HepG2 (cell line): ENCODE measurements around the gene FXYD6.

Source experiments
- CEBPB ChIP-seq: IDR thresholded peaks from 2 replicates; pipeline ENCODE4 v1.6.1; 2011; ENCODE audit warnings: low read depth, low read length, improper control_type of control experiment, borderline replicate concordance
- ISL2 ChIP-seq: sonication (generic); formaldehyde crosslinking; IDR thresholded peaks from 2 replicates; pipeline ENCODE4 v1.5.0; 2020; ENCODE audit warnings: missing genetic modification reagents
- KAT2B ChIP-seq: fragments of 150-350 bp; IDR thresholded peaks from 2 replicates; pipeline ENCODE4 v1.6.1; 2014; ENCODE audit warnings: low read depth, low read length, borderline replicate concordance
- POLR2A ChIP-seq, 2 experiments: IDR thresholded peaks; 2 replicates each; pipeline ENCODE4 v1.6.1; 2011; ENCODE audit warnings: low read depth in 2 of 2, low read length in 2 of 2, mild to moderate bottlenecking in 1 of 2, moderate library complexity in 1 of 2; ENCODE audit not compliant: insufficient read depth in 1 of 2
- POLR2AphosphoS2 ChIP-seq: IDR thresholded peaks from 2 replicates; pipeline ENCODE4 v1.6.1; 2011; ENCODE audit warnings: low read depth, low read length, improper control_type of control experiment
- POLR2AphosphoS5 ChIP-seq: IDR thresholded peaks from 2 replicates; pipeline ENCODE4 v1.6.1; 2012; ENCODE audit warnings: low read depth, low read length
- SRSF9 ChIP-seq: fragments of 200-400 bp; formaldehyde crosslinking; IDR thresholded peaks from 2 replicates; pipeline ENCODE4 v1.6.1; 2018; ENCODE audit warnings: borderline replicate concordance, mild to moderate bottlenecking, low read depth, low read length; ENCODE audit not compliant: insufficient read depth, poor library complexity, severe bottlenecking
- ZNF263 ChIP-seq: sonication (generic); formaldehyde crosslinking; IDR thresholded peaks from 2 replicates; pipeline ENCODE4 v1.4.0; 2020; ENCODE audit warnings: missing genetic modification reagents
- TF ChIP-seq, protein P1 (sequence below): IDR thresholded peaks from 2 replicates; pipeline ENCODE4 v1.6.1; 2018; ENCODE audit warnings: missing genetic modification reagents, mild to moderate bottlenecking, missing compliant biosample characterization
- TF ChIP-seq, protein P2 (sequence below): sonication (generic); formaldehyde crosslinking; IDR thresholded peaks from 2 replicates; pipeline ENCODE4 v1.5.0; 2020; ENCODE audit warnings: missing genetic modification reagents

DNA sequence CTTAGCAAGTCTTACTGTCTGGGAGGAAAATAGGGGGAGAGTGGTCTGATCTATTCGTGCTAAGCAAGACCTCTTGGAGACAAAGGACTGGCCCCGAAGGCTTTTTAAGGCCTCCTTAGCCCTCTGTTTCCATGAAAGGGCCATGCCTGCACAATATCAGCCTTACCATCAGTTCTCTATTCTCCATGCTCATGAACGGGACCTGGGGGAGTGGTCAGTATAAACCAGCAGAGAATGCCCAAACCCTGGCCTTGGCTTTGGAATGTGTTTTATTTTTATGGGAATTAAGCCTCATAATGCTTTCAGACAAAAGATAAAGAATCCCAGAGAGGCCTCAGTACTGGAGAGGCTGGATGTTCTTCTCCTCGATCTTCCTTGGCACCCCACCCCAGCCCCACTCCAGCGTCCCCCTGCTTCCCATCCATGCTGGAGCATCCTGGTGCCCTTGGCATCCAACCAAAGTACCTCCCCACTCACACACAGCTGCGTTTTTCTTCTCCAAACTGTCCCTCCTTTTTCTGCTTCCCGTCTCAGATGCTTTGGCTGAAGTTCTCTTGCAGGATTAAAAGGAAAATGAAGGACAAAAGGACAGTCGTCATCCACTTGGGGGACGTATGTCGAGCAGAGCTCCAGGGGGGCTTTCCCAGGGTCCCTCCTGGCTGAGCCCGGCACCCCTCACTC, 18.6 kb downstream of the FXYD6 start:
- TF ChIP-seq ZNF263 (CRISPR knock-in tag) (no peak), ISL2 (CRISPR knock-in tag) (no peak), POLR2AphosphoS5 (no peak), SRSF9 (no peak), KAT2B (no peak), POLR2AphosphoS2 (no peak), CEBPB (no peak), POLR2A (IDR thresholded peaks at IDR 0.05; ENCODE audit: insufficient read depth in 1 of 2, low read depth in 2 of 2, low read length in 2 of 2) (no peak)
- TF ChIP-seq, protein P1, sequence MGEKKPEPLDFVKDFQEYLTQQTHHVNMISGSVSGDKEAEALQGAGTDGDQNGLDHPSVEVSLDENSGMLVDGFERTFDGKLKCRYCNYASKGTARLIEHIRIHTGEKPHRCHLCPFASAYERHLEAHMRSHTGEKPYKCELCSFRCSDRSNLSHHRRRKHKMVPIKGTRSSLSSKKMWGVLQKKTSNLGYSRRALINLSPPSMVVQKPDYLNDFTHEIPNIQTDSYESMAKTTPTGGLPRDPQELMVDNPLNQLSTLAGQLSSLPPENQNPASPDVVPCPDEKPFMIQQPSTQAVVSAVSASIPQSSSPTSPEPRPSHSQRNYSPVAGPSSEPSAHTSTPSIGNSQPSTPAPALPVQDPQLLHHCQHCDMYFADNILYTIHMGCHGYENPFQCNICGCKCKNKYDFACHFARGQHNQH (CRISPR knock-in tag) = no peak
- TF ChIP-seq, protein P2, sequence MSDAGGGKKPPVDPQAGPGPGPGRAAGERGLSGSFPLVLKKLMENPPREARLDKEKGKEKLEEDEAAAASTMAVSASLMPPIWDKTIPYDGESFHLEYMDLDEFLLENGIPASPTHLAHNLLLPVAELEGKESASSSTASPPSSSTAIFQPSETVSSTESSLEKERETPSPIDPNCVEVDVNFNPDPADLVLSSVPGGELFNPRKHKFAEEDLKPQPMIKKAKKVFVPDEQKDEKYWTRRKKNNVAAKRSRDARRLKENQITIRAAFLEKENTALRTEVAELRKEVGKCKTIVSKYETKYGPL = no peak
